Astrocyte (in vitro differentiated cells and primary cell): Measurements from ENCODE around the gene OR52A5. TPM values are rescaled to one million over a fixed set of nuclear protein-coding genes. Genes with fewer than 3 reads are reported as not detected.

Experiments used
- DNase-seq: peaks from one replicate; pipeline ENCODE4 v3.0.0-alpha.2; 2010; ENCODE audit warnings: low read depth
- FAIRE-seq: peaks from 2 replicates; lab custom pipeline; 2011; peaks lifted over from hg19 to GRCh38; lab: Jason Lieb, UNC
- H2AFZ ChIP-seq: 2 replicates; pipeline ENCODE4 v1.6.0; 2012; ENCODE audit warnings: low read depth, low read length, inconsistent platforms
- H3K27ac ChIP-seq: 2 replicates; pipeline ENCODE4 v1.5.1; 2011; ENCODE audit warnings: low read depth, low read length, inconsistent platforms
- H3K27me3 ChIP-seq: 2 replicates; pipeline ENCODE4 v1.6.0; 2011; ENCODE audit warnings: low read length, inconsistent platforms; ENCODE audit not compliant: insufficient read depth
- H3K36me3 ChIP-seq: 2 replicates; pipeline ENCODE4 v1.5.1; 2011; ENCODE audit warnings: low read length, inconsistent platforms; ENCODE audit not compliant: insufficient read depth
- H3K4me1 ChIP-seq: 2 replicates; pipeline ENCODE4 v1.5.1; 2011; ENCODE audit warnings: low read length, inconsistent platforms; ENCODE audit not compliant: insufficient read depth
- H3K4me2 ChIP-seq: 2 replicates; pipeline ENCODE4 v1.6.0; 2012; ENCODE audit warnings: low read length, inconsistent platforms
- H3K4me3 ChIP-seq: 2 replicates; pipeline ENCODE4 v1.5.1; 2011; ENCODE audit warnings: low read depth, mild to moderate bottlenecking, low read length, inconsistent platforms; ENCODE audit not compliant: insufficient read depth
- H3K79me2 ChIP-seq: 2 replicates; pipeline ENCODE4 v1.6.0; 2012; ENCODE audit warnings: mild to moderate bottlenecking, low read length, inconsistent platforms; ENCODE audit not compliant: insufficient read depth
- H3K9ac ChIP-seq: 2 replicates; pipeline ENCODE4 v1.6.0; 2012; ENCODE audit warnings: mild to moderate bottlenecking, low read length, inconsistent platforms
- H3K9me3 ChIP-seq: 2 replicates; pipeline ENCODE4 v1.5.1; 2012; ENCODE audit warnings: low read depth, mild to moderate bottlenecking, low read length, inconsistent platforms; ENCODE audit not compliant: insufficient read depth
- H4K20me1 ChIP-seq: 2 replicates; pipeline ENCODE4 v1.6.0; 2012; ENCODE audit warnings: low read length, inconsistent platforms; ENCODE audit not compliant: insufficient read depth
- H3K27ac Mint-ChIP-seq: one replicate; pipeline ENCODE4 v1.8.0; 2021; ENCODE audit warnings: mild to moderate bottlenecking, mixed read lengths; ENCODE audit not compliant: unreplicated experiment
- H3K27me3 Mint-ChIP-seq: one replicate; pipeline ENCODE4 v1.8.0; 2021; ENCODE audit warnings: low read depth, mixed read lengths; ENCODE audit not compliant: unreplicated experiment
- H3K36me3 Mint-ChIP-seq: one replicate; pipeline ENCODE4 v1.8.0; 2021; ENCODE audit warnings: low read depth, mixed read lengths; ENCODE audit not compliant: unreplicated experiment
- H3K4me1 Mint-ChIP-seq: one replicate; pipeline ENCODE4 v1.8.0; 2021; ENCODE audit warnings: low read depth, mixed read lengths; ENCODE audit not compliant: unreplicated experiment
- H3K4me3 Mint-ChIP-seq: one replicate; pipeline ENCODE4 v1.8.0; 2021; ENCODE audit warnings: mild to moderate bottlenecking, moderate library complexity, mixed read lengths; ENCODE audit not compliant: unreplicated experiment
- H3K9me3 Mint-ChIP-seq: one replicate; pipeline ENCODE4 v1.8.0; 2021; ENCODE audit warnings: mild to moderate bottlenecking, mixed read lengths; ENCODE audit not compliant: unreplicated experiment
- CTCF ChIP-seq: IDR thresholded peaks from 2 replicates; pipeline ENCODE4 v1.5.1; 2011; ENCODE audit warnings: low read depth, mild to moderate bottlenecking, inconsistent platforms, low read length, moderate library complexity; ENCODE audit not compliant: insufficient read depth
- EZH2 ChIP-seq: IDR thresholded peaks from 2 replicates; pipeline ENCODE4 v1.6.1; 2012; ENCODE audit warnings: mild to moderate bottlenecking, low read length, inconsistent platforms; ENCODE audit not compliant: insufficient read depth
- total RNA-seq: library from RNA; stranded (reverse); gene quantifications from 2 replicates; pipeline ENCODE4 v1.2.1, GENCODE V29; 2021

The OR52A5 gene
- total RNA-seq, 1 donor from 2014 or later, result not detected

GRCh38 chr11:5096011-5096410 is 42.1 kb downstream of the OR52A5 start:
- Mint-ChIP-seq H3K4me1 (no peaks in the 10 kb centered on the region), H3K36me3 (no peaks in the 10 kb centered on the region), H3K27ac (no peak overlapping the region), H3K27me3 (no peaks in the 10 kb centered on the region), H3K9me3 (no peaks in the 10 kb centered on the region), H3K4me3 (no peak overlapping the region)
- Histone ChIP-seq H3K36me3 (no peaks in the 10 kb centered on the region), H3K9ac (no peak overlapping the region), H3K79me2 (no peaks in the 10 kb centered on the region), H3K4me2 (no peak overlapping the region), H3K4me1 (no peaks in the 10 kb centered on the region), H3K9me3 (no peaks in the 10 kb centered on the region), H3K27ac (no peak overlapping the region), H3K27me3 (no peaks in the 10 kb centered on the region), H3K4me3 (no peak overlapping the region), H2AFZ (no peak overlapping the region), H4K20me1 (no peaks in the 10 kb centered on the region)
- no peak for DNase-seq
- TF ChIP-seq EZH2, result no peak
- no peak for TF ChIP-seq CTCF
- no peak for FAIRE-seq

- no peak overlapping the region for H3K4me3 Mint-ChIP-seq
- no peak overlapping the region for H3K27ac ChIP-seq
- no peak overlapping the region for H3K4me3 ChIP-seq
- no peaks in the 10 kb centered on the region for H3K27me3 Mint-ChIP-seq
- TF ChIP-seq EZH2, result no peak
- TF ChIP-seq CTCF, result no peak
- no peaks in the 10 kb centered on the region for H3K4me1 ChIP-seq
- H3K9me3 Mint-ChIP-seq, result no peaks in the 10 kb centered on the region
- peaks cover 9% of the 10 kb centered on the region for H3K4me1 Mint-ChIP-seq
- H3K27me3 ChIP-seq, result no peaks in the 10 kb centered on the region
- no peaks in the 10 kb centered on the region for H3K36me3 Mint-ChIP-seq
- no peak overlapping the region for H3K4me2 ChIP-seq
- DNase-seq (no peak), FAIRE-seq (no peak)
- H4K20me1 ChIP-seq, result no peaks in the 10 kb centered on the region
- no peaks in the 10 kb centered on the region for H3K79me2 ChIP-seq
- no peaks in the 10 kb centered on the region for H3K9me3 ChIP-seq
- no peak overlapping the region for H3K9ac ChIP-seq
- no peak overlapping the region for H2AFZ ChIP-seq
- H3K36me3 ChIP-seq, result no peaks in the 10 kb centered on the region
- H3K27ac Mint-ChIP-seq, result no peak overlapping the region
These were observed 45.2 kb downstream of the OR52A5 start for GRCh38 chr11:5092821-5093585.

GRCh38 chr11:5090668-5091067 is 47.5 kb downstream of the OR52A5 start:
- Histone ChIP-seq H3K27ac (no peak overlapping the region), H3K27me3 (no peaks in the 10 kb centered on the region), H2AFZ (no peak overlapping the region), H3K9ac (no peak overlapping the region), H3K4me2 (no peak overlapping the region), H3K4me1 (no peaks in the 10 kb centered on the region), H3K9me3 (no peaks in the 10 kb centered on the region), H3K4me3 (no peak overlapping the region), H4K20me1 (no peaks in the 10 kb centered on the region), H3K36me3 (no peaks in the 10 kb centered on the region), H3K79me2 (no peaks in the 10 kb centered on the region)
- no peaks in the 10 kb centered on the region for H3K9me3 Mint-ChIP-seq
- H3K4me1 Mint-ChIP-seq, result peaks cover 9% of the 10 kb centered on the region
- no peaks in the 10 kb centered on the region for H3K27me3 Mint-ChIP-seq
- no peaks in the 10 kb centered on the region for H3K36me3 Mint-ChIP-seq
- H3K27ac Mint-ChIP-seq, result no peak overlapping the region
- no peak overlapping the region for H3K4me3 Mint-ChIP-seq
- TF ChIP-seq EZH2, result no peak
- no peak for TF ChIP-seq CTCF
- no peak for DNase-seq
- FAIRE-seq, result no peak
